Activated CD4-positive, alpha-beta T cell treated with anti-CD3 and anti-CD28 coated beads for 48 hours (primary cell): ENCODE data around the gene CALN1.
"Not testable (repeated sequence)": the region's sequence is repeated elsewhere in the genome, so short reads cannot be mapped to it uniquely, and the experiment has no call there.

Experiments used
- DNase-seq: peaks from one replicate; pipeline ENCODE4 v3.0.0-alpha.2; 2020

CALN1 gene

GRCh38 chr7:71777278-71777677 is 634.9 kb downstream of the CALN1 start:
- no peak for DNase-seq

DNA sequence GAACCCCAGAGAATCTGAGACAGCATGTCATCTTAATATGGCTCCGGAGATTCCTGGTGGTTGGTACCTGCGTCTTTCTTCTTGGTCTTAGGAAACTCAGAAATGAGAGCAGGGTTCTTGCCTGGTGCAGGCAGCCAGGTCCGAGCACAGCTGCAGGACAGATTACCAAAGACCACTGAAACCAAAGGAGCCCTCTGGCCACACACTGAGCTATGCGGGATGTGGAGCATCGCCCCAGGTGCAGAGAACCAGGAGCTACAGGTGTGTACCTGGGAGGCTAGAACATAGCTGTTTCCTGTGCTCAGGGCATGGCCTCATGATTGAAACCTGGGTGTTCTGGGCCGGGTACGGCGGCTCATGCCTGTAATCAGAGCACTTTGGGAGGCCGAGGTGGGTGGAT is 635.4 kb downstream of the CALN1 start:
- no peak for DNase-seq

DNA sequence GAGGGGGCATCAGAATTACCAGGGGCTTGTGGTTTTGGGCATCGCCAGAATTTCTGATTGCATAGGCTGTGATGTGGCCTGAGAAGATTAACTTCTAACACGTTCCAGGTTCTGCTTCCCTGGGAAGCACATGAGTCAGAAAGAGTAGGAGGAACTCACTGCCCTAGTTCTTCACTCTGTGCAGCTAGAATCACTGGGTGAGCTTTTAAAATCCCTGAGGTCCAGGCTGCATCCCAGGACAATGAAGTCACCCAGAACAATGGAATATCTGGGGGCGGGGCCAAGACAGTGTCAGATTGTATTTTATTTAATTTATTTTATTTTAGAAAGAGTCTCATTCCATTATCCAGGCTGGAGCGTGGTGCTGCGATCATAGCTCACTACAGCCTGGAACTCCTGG is 636.5 kb downstream of the CALN1 start:
- DNase-seq: no peak

DNA sequence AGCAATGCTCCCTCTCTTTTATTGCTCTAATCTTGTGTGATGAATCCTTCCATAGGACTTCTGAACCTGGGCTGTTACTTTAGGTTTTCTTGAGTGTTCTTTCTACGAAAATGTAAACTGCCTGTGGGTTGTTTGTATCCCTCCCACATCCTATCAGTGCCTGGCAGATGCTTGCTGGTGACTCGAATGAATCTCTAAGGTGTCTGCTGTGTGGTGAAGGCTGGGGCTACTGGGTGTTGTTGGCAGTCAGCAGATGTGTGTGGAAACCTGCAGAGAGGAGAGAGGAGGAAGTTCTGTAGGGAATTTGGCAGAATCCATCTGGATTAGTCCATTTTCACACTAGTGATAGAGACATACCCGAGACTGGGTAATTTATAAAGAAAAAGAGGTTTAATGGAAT is 639.4 kb downstream of the CALN1 start:
- DNase-seq: no peak

DNA sequence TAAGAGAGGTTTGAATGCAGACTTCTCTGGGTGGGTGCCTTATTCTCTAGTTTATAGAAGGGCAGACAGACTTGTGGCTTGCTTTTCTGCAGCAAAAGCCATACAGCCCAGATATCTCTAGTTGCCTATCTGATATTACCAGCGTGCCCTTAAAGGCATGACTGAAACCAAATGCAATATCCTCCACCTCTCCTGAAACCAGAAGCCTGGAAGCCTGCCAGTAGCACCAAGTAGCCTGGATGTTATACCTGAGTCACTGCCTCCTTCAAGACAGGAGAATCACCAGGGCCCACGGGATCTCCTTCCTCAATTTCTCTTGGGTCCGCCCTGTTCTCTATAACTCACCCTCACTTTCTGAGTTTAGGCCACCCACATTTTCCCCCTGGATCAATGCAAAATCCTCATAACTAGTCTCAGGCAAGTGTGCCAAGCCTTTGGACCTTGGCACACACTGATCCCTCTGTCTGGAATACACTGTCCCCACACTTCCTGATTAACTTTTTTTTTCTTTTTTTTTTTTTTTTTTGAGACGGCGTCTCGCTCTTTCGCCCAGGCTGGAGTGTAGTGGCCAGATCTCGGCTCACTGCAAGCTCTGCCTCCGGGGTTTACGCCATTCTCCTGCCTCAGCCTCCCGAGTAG is 641.8 kb downstream of the CALN1 start:
- no peak for DNase-seq

GRCh38 chr7:71769326-71769725 is 642.8 kb downstream of the CALN1 start:
- DNase-seq: no peak

DNA sequence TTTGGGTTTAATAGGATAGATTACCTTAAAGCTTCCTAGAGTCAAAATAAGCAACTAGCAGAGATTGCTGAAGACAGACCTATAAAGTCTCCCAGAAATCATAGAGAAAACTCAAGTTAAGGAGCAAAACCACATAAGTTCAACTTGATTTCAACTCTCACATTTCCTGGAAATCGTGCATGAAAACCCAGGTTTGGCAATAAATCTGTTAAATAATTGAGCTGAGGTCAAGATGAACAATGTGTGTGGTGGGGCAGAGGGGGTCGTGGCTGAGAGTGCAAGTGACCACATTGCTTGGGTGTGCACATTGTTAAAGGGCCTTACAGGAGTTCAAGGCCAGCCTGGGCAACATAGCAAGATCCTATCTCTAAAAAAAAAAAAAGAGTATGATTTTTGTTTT is 643.7 kb downstream of the CALN1 start:
- no peak for DNase-seq

DNA sequence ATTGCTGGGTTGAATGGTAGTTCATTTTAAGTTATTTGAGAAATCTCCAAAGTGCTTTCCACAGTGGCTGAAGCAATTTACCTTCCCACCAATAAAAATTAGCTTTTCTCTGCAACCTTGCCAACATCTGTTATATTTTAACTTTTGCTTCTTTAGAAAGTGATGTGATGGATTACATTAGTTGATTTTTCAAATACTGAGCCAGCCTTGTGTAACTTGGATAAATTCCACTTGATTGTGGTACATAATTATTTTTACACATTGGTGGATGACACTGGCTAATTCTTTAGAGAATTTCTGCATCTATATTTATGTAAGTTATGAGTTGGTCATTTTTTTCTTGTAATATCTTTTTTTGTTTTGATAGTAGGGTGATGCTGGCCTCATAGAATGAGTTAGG is 646.1 kb downstream of the CALN1 start:
- no peak for DNase-seq

DNA sequence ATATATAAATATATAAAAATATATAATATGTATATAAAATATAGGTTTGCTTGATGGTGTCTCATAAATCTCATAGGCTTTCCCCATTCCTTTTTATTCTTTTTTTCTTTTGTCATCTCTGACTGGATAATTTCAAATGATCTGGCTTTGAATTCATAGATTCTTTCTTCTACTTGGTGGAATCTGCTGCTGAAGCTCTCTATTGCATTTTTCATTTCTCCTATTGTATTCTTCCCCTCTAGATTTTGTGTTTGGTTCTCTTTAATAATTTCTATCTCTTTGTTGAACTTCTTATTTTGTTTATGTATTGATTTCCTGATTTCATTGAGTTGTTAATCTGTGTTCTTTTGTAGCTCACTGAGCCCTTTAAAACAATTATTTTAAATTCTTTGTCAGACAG is 650.8 kb downstream of the CALN1 start:
- DNase-seq: no peak

DNA sequence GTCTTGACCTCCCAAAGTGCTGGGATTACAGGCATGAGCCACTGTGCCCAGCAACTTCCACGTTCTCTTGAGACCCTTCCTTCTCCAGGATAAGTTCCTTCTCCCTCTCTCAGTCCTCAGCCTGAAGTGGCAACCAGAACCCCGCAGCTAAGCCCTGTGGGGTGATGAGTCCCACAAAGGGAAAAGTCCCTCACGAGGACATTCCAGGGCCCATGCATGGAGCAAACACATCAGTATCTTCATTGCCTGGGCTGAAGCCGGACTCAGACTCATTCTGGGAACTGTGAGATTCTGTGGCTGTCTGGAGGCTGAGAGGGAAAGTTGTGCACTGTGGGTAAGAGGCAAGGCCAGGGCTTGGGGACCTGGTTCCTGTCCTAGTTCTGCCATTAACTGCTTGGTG is 657.3 kb downstream of the CALN1 start:
- DNase-seq: no peak

DNA sequence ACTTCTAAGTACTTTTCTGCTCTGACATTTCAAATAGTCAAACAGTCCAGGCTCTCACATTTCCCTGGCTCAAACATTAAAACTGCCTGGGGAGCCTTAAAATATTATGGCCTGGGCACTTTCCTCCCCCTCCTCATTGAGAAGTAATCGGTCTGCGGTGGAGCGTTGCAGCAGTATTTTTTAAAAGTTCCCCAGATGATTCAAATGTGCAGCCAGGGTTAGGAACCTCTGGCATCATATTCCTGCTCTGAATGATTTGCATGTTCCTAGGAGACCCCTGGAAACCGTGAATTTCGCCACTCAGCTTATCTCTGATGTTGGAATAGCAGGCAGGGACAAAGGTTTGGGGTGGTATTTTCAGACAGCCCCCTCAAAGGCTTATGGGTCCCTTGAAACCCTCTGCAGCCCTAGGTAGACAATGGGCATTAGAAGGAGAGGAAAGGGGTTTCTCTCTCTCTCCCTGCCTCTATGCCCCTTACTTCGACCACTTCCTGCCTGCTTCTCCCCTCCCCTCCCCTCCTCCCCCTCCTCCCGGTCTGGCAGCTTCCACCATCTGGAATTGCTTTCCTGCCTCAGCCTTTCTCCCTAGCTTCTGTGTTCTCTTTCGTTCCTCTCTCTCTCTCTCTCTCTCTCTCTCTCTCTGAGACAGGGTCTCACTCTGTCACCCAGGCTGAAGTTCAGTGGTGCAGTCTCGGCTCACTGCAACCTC is 658.0 kb downstream of the CALN1 start:
- no peak for DNase-seq

DNA sequence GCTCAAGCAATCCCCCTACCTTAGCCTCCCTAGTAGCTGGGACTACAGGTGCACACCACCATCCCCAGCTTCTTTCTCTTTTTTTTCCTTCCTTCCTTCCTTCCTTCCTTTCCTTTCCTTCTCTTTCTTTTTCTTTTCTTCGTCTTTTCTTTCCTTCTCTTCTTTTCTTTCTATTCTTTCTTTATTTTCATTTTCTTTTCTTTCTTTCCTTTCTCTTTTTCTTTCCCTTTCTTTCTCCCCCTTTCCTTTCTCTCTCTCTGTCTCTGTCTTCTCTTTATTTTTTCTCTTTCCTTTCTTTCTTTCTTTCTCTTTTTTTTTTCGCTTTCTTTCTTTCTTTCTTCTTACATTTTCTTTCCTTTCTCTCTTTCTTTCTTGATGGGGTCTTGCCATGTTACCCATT is 658.9 kb downstream of the CALN1 start:
- no peak for DNase-seq

GRCh38 chr7:71752171-71752935 is 659.8 kb downstream of the CALN1 start:
- DNase-seq: peak; percentile 65

- DNase-seq: no peak
Measured at GRCh38 chr7:71750290-71750689, 661.8 kb downstream of the CALN1 start.

GRCh38 chr7:71746006-71746405 is 666.1 kb downstream of the CALN1 start:
- DNase-seq: no peak

DNA sequence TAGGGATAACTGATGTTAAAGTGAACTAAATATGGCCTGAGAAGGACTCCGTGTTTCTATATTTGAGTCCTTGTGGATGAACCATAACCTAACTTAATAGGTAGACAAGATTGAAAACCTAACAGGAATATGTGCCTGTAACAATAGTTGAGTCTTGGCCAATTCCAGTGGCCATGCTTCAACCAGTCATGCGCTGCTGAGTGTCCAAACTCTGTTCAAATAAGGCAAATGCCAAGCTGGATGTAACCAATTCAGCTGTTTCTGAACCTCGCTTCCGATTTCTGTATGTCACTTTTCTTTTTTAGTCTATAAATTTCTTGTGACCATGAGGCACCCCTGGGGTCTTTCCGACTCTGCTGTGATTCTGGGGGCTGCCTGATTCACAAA is 672.0 kb downstream of the CALN1 start:
- no peak for DNase-seq

DNA sequence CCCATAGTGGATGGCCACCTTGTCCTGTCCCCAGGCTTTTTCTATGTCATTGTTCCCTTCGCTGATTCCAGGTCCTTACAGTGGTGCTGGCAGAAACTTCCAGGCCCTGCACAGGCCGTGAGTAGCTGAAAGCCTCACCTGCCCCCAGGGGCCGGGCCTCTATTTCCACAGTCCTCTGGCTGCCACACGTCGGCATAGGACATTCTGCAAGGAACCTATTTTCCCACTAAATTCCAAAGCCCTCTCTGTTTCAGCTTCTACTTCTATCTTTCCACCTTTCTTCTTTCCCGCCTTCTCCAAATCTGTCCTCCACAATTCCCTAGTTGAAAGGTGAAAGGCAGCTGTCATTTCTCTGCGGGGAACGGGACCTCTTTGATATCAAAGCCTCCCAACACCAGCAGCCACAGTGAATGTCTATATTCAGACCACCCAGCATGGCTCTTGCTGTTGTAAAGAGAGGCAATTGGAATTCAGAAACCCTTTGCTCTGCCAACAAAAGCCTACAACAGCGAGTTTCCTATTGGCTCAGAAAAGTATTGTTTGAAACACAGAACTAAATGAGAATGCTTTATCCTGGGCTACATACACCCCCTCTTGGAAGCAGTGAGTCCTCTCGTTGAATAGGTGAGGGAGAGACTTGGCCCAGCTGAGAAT is 672.5 kb downstream of the CALN1 start:
- no peak for DNase-seq

GRCh38 chr7:71737931-71738540 is 674.1 kb downstream of the CALN1 start:
- DNase-seq: not testable (repeated sequence)

- peak; percentile 64 for DNase-seq
Measured at GRCh38 chr7:71735961-71736556, 676.1 kb downstream of the CALN1 start.

GRCh38 chr7:71733107-71733870 is 678.8 kb downstream of the CALN1 start:
- DNase-seq: peak; percentile 84

DNA sequence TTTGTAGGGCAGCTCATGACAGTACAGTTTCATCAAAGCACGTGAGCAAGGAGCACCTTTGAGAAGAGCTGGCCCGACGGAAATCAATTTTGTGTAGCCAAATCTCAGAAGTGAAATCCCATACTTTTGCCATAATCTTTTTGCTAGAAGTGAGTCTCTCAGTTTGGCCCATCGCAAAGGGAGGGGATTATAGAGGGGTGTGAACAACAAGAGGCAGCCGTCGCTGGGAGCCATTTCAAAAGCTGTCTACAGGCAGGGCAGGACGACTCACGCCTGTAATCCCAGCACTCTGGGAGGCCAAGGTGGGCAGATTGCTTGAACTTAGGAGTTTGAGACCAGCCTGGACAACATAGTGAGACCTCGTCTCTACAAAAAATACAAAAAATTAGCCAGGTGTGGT is 680.4 kb downstream of the CALN1 start:
- no peak for DNase-seq
